WTC11 (cell line): ENCODE measurements around the gene KLK6. TPM values are rescaled to one million over a fixed set of nuclear protein-coding genes. Genes with fewer than 3 reads are reported as not detected.

Experiments used
- ATAC-seq: fragments of 200-7000 bp; cut with Tn5 transposase; 2 replicates; pipeline ENCODE4 v1.10.0; 2021; ENCODE audit warnings: mild to moderate bottlenecking, moderate library complexity
- CTCF ChIA-PET: fragments of 300-600 bp; sonication (Branson Sonifier 250); formaldehyde crosslinking; loops from one replicate; lab custom pipeline; 2021; ENCODE audit warnings: antibody characterized with exemption; lab: Charles Lee
- POLR2A ChIA-PET: fragments of 350-600 bp; sonication (Branson Sonifier 250); formaldehyde crosslinking; loops from one replicate; lab custom pipeline; 2021; ENCODE audit warnings: antibody characterized with exemption; lab: Charles Lee
- DNase-seq: peaks from one replicate; pipeline ENCODE4 v3.0.0; 2021; ENCODE audit warnings: low spot score
- H3K27ac Mint-ChIP-seq: 2 replicates; pipeline ENCODE4 v1.8.0; 2021; ENCODE audit warnings: mixed read lengths
- H3K27me3 Mint-ChIP-seq: 2 replicates; pipeline ENCODE4 v1.8.0; 2021; ENCODE audit warnings: low read depth, mild to moderate bottlenecking, moderate library complexity, mixed read lengths
- H3K36me3 Mint-ChIP-seq: 2 replicates; pipeline ENCODE4 v1.8.0; 2021; ENCODE audit warnings: mixed read lengths
- H3K4me1 Mint-ChIP-seq: 2 replicates; pipeline ENCODE4 v1.8.0; 2022; ENCODE audit warnings: mixed read lengths
- H3K4me3 Mint-ChIP-seq: 2 replicates; pipeline ENCODE4 v1.8.0; 2021; ENCODE audit warnings: mild to moderate bottlenecking, moderate library complexity, mixed read lengths
- H3K9me3 Mint-ChIP-seq: 2 replicates; pipeline ENCODE4 v1.8.0; 2021; ENCODE audit warnings: mixed read lengths
- CBFB ChIP-seq: sonication (generic); formaldehyde crosslinking; IDR thresholded peaks from 2 replicates; pipeline ENCODE4 v1.8.1; 2022; ENCODE audit warnings: mild to moderate bottlenecking, low read depth, missing genetic modification reagents
- E2F1 ChIP-seq: sonication (generic); formaldehyde crosslinking; IDR thresholded peaks from 2 replicates; pipeline ENCODE4 v1.8.0; 2022; ENCODE audit warnings: mild to moderate bottlenecking, missing genetic modification reagents
- ELF4 ChIP-seq: sonication (generic); formaldehyde crosslinking; IDR thresholded peaks from 2 replicates; pipeline ENCODE4 v1.8.1; 2022; ENCODE audit warnings: low read depth, mild to moderate bottlenecking, moderate library complexity, missing genetic modification reagents
- EMX1 ChIP-seq: fragments of 250-450 bp; sonication (Bioruptor Pico); IDR thresholded peaks from 2 replicates; pipeline ENCODE4 v1.8.0; 2021; ENCODE audit warnings: mild to moderate bottlenecking
- ERG ChIP-seq: fragments of 250-450 bp; sonication (Bioruptor Pico); IDR thresholded peaks from 2 replicates; pipeline ENCODE4 v1.8.0; 2021; ENCODE audit warnings: mild to moderate bottlenecking
- GABPB1 ChIP-seq: sonication (generic); formaldehyde crosslinking; IDR thresholded peaks from 2 replicates; pipeline ENCODE4 v1.8.1; 2023; ENCODE audit warnings: mild to moderate bottlenecking, missing genetic modification reagents
- GTF2I ChIP-seq: fragments of 250-450 bp; sonication (Bioruptor Pico); conservative IDR thresholded peaks from 2 replicates; pipeline ENCODE4 v1.4.0; 2021; ENCODE audit warnings: mild to moderate bottlenecking
- KAT7 ChIP-seq: sonication (generic); formaldehyde crosslinking; IDR thresholded peaks from 2 replicates; pipeline ENCODE4 v1.8.1; 2023; ENCODE audit warnings: missing genetic modification reagents, mild to moderate bottlenecking, borderline replicate concordance
- NFATC4 ChIP-seq: fragments of 250-450 bp; sonication (Bioruptor Pico); IDR thresholded peaks from 2 replicates; pipeline ENCODE4 v1.9.0; 2021; ENCODE audit warnings: mild to moderate bottlenecking
- NFYB ChIP-seq: sonication (generic); formaldehyde crosslinking; conservative IDR thresholded peaks from 2 replicates; pipeline ENCODE4 v1.8.0; 2022; ENCODE audit warnings: low read depth, missing genetic modification reagents
- RELA ChIP-seq: sonication (generic); formaldehyde crosslinking; IDR thresholded peaks from 2 replicates; pipeline ENCODE4 v1.8.1; 2022; ENCODE audit warnings: missing genetic modification reagents, mild to moderate bottlenecking, borderline replicate concordance
- SP1 ChIP-seq: sonication (generic); formaldehyde crosslinking; conservative IDR thresholded peaks from 2 replicates; pipeline ENCODE4 v1.8.1; 2022; ENCODE audit warnings: missing genetic modification reagents
- ZBTB43 ChIP-seq: sonication (generic); formaldehyde crosslinking; IDR thresholded peaks from 2 replicates; pipeline ENCODE4 v1.8.1; 2023; ENCODE audit warnings: mild to moderate bottlenecking, missing genetic modification reagents
- ZNF138 ChIP-seq: sonication (generic); formaldehyde crosslinking; conservative IDR thresholded peaks from 2 replicates; pipeline ENCODE4 v1.8.1; 2022; ENCODE audit warnings: mild to moderate bottlenecking, moderate library complexity, missing genetic modification reagents
- ZNF263 ChIP-seq: sonication (generic); formaldehyde crosslinking; IDR thresholded peaks from 2 replicates; pipeline ENCODE4 v1.8.1; 2022; ENCODE audit warnings: low read depth, mild to moderate bottlenecking, moderate library complexity, missing genetic modification reagents
- ZNF425 ChIP-seq: fragments of 250-450 bp; sonication (Bioruptor Pico); conservative IDR thresholded peaks from 2 replicates; pipeline ENCODE4 v1.9.0; 2021; ENCODE audit warnings: mild to moderate bottlenecking
- total RNA-seq: library from RNA; stranded (reverse); gene quantifications from 3 replicates; pipeline ENCODE4 v1.2.3, GENCODE V29; 2021
- TF ChIP-seq, protein P1 (sequence below): sonication (generic); formaldehyde crosslinking; IDR thresholded peaks from 2 replicates; pipeline ENCODE4 v1.8.0; 2022; ENCODE audit warnings: mild to moderate bottlenecking, missing genetic modification reagents
- TF ChIP-seq, protein P2 (sequence below): fragments of 250-450 bp; sonication (Bioruptor Pico); IDR thresholded peaks from 2 replicates; pipeline ENCODE4 v1.9.0; 2021; ENCODE audit warnings: mild to moderate bottlenecking
- TF ChIP-seq, protein P3 (sequence below): fragments of 250-450 bp; sonication (Bioruptor Pico); IDR thresholded peaks from 2 replicates; pipeline ENCODE4 v1.9.0; 2021; ENCODE audit warnings: mild to moderate bottlenecking
- TF ChIP-seq, protein P4 (sequence below): sonication (generic); formaldehyde crosslinking; conservative IDR thresholded peaks from 2 replicates; pipeline ENCODE4 v1.8.1; 2023; ENCODE audit warnings: mild to moderate bottlenecking, low read depth, missing genetic modification reagents, moderate library complexity

Gene KLK6
- total RNA-seq, 1 experiment from 2014 or later, result 0.52 TPM

GRCh38 chr19:51014242-51014641, 44.9 kb upstream of the KLK6 start:
- no peak overlapping the region for H3K27ac Mint-ChIP-seq
- CTCF ChIA-PET, result interaction anchor here (1.2 to 2.2 kb wide), 3 partner anchors 30 to 92 kb away, joined by 3 to 6 read pairs (median 4); partner anchors contain the start of gene KLK7

DNA sequence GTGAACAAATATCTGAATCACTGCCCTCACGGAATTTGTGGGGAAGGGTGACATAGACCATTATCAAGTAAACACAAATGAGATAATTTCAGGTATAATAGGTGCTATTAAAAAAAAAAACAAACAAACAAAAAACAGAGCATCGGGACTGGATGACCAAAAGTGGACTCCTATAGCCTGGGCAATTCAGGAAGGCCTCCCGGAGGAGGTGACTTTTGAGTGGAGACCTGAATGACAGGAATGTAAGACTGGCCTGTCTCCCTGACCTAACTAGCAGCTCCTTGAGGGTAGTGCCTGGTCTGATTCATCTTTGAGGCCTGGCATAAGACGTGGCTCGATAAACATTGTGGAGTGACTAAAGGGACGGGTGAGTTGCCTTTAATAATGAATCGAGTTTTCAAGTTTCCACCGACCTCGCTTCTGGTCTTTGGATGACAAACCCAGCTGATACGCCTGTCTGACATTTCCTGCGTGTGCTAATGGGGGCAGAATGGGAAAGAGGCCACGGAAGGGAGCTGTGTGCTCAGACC, 43.3 kb upstream of the KLK6 start:
- ATAC-seq (no peak), DNase-seq (no peak)
- no peak overlapping the region for H3K27ac Mint-ChIP-seq
- H3K9me3 Mint-ChIP-seq, result no peaks in the 10 kb centered on the region
- POLR2A ChIA-PET, result no interaction called here
- CTCF ChIA-PET, result interaction anchor here (0.6 to 2.2 kb wide), 3 partner anchors 82 to 229 kb away, joined by 3 to 6 read pairs (median 4); no protein-coding TSS in a partner anchor
- 0 out of 2 replicates have a peak, but pooled peaks cover 2% of the 10 kb centered on the region for H3K4me1 Mint-ChIP-seq
- no peaks in the 10 kb centered on the region for H3K36me3 Mint-ChIP-seq
- no peak overlapping the region for H3K4me3 Mint-ChIP-seq
- peaks cover 51% of the 10 kb centered on the region for H3K27me3 Mint-ChIP-seq
- no peak for TF ChIP-seq SP1 (CRISPR knock-in tag)
- TF ChIP-seq ZNF425 (CRISPR knock-in tag), result no peak
- TF ChIP-seq ELF4 (CRISPR knock-in tag), result no peak
- TF ChIP-seq, protein P1, sequence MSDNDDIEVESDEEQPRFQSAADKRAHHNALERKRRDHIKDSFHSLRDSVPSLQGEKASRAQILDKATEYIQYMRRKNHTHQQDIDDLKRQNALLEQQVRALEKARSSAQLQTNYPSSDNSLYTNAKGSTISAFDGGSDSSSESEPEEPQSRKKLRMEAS, result no peak
- no peak for TF ChIP-seq NFYB (CRISPR knock-in tag)
- TF ChIP-seq, protein P2, sequence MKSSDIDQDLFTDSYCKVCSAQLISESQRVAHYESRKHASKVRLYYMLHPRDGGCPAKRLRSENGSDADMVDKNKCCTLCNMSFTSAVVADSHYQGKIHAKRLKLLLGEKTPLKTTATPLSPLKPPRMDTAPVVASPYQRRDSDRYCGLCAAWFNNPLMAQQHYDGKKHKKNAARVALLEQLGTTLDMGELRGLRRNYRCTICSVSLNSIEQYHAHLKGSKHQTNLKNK (CRISPR knock-in tag), result no peak
- TF ChIP-seq ERG (CRISPR knock-in tag), result no peak
- no peak for TF ChIP-seq KAT7
- no peak for TF ChIP-seq ZBTB43
- TF ChIP-seq NFATC4 (CRISPR knock-in tag), result no peak
- TF ChIP-seq GTF2I, result no peak
- TF ChIP-seq GABPB1 (CRISPR knock-in tag), result no peak
- no peak for TF ChIP-seq EMX1 (CRISPR knock-in tag)
- TF ChIP-seq RELA (CRISPR knock-in tag), result no peak
- TF ChIP-seq, protein P3, sequence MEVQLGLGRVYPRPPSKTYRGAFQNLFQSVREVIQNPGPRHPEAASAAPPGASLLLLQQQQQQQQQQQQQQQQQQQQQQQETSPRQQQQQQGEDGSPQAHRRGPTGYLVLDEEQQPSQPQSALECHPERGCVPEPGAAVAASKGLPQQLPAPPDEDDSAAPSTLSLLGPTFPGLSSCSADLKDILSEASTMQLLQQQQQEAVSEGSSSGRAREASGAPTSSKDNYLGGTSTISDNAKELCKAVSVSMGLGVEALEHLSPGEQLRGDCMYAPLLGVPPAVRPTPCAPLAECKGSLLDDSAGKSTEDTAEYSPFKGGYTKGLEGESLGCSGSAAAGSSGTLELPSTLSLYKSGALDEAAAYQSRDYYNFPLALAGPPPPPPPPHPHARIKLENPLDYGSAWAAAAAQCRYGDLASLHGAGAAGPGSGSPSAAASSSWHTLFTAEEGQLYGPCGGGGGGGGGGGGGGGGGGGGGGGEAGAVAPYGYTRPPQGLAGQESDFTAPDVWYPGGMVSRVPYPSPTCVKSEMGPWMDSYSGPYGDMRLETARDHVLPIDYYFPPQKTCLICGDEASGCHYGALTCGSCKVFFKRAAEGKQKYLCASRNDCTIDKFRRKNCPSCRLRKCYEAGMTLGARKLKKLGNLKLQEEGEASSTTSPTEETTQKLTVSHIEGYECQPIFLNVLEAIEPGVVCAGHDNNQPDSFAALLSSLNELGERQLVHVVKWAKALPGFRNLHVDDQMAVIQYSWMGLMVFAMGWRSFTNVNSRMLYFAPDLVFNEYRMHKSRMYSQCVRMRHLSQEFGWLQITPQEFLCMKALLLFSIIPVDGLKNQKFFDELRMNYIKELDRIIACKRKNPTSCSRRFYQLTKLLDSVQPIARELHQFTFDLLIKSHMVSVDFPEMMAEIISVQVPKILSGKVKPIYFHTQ (CRISPR knock-in tag), result no peak
- no peak for TF ChIP-seq ZNF263 (CRISPR knock-in tag)

More at GRCh38 chr19:51014242-51014641, 44.9 kb upstream of the KLK6 start:
- POLR2A ChIA-PET, result no interaction called here
- DNase-seq (no peak), ATAC-seq (no peak)
- no peak for TF ChIP-seq ZNF138 (CRISPR knock-in tag)
- TF ChIP-seq, protein P4, sequence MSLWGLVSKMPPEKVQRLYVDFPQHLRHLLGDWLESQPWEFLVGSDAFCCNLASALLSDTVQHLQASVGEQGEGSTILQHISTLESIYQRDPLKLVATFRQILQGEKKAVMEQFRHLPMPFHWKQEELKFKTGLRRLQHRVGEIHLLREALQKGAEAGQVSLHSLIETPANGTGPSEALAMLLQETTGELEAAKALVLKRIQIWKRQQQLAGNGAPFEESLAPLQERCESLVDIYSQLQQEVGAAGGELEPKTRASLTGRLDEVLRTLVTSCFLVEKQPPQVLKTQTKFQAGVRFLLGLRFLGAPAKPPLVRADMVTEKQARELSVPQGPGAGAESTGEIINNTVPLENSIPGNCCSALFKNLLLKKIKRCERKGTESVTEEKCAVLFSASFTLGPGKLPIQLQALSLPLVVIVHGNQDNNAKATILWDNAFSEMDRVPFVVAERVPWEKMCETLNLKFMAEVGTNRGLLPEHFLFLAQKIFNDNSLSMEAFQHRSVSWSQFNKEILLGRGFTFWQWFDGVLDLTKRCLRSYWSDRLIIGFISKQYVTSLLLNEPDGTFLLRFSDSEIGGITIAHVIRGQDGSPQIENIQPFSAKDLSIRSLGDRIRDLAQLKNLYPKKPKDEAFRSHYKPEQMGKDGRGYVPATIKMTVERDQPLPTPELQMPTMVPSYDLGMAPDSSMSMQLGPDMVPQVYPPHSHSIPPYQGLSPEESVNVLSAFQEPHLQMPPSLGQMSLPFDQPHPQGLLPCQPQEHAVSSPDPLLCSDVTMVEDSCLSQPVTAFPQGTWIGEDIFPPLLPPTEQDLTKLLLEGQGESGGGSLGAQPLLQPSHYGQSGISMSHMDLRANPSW (CRISPR knock-in tag), result no peak
- TF ChIP-seq E2F1 (CRISPR knock-in tag), result no peak
- no peak for TF ChIP-seq CBFB (CRISPR knock-in tag)
- no peak for TF ChIP-seq KAT7
- no peak overlapping the region for H3K4me3 Mint-ChIP-seq
- H3K4me1 Mint-ChIP-seq, result peaks cover 4% of the 10 kb centered on the region
- H3K27me3 Mint-ChIP-seq, result peaks cover 59% of the 10 kb centered on the region
- H3K9me3 Mint-ChIP-seq, result no peaks in the 10 kb centered on the region
- no peaks in the 10 kb centered on the region for H3K36me3 Mint-ChIP-seq
